Measurements from ENCODE around the gene CHL1.

GRCh38 chr3:453106-453505 is 256.5 kb downstream of the CHL1 start:
- TF ChIP-seq POLR2A (IDR thresholded peaks at IDR 0.05) (no peak), CTCF (IDR thresholded peaks at IDR 0.05) (no peak)

Measured in Peyer's patch (tissue), 4 donors.